CD14-positive monocyte (primary cell): ENCODE data around the gene AGAP1. TPM values are rescaled to one million over a fixed set of nuclear protein-coding genes. Genes with fewer than 3 reads are reported as not detected.

Source experiments
- DNase-seq, 3 donors: peaks; one replicate each; pipeline ENCODE4 v3.0.0-alpha.2; 2011 to 2022
- H2AFZ ChIP-seq: 2 replicates; pipeline ENCODE4 v1.6.0; 2012; ENCODE audit warnings: mild to moderate bottlenecking, low read depth, low read length, inconsistent platforms; ENCODE audit not compliant: insufficient read depth, poor library complexity, severe bottlenecking
- H3K27ac ChIP-seq, 2 donors: 1 replicate in 1 of 2; 2 replicates in 1 of 2; pipeline ENCODE4 v1.5.1; 2012 to 2013; ENCODE audit warnings: low read length in 2 of 2, control low read depth in 1 of 2, inconsistent platforms in 1 of 2, low read depth in 1 of 2, mild to moderate bottlenecking in 1 of 2
- H3K27me3 ChIP-seq, 2 donors: one replicate each; pipeline versions ENCODE4 v1.6.0 to v1.6.1; 2011 to 2013; ENCODE audit warnings: low read length in 2 of 2; ENCODE audit not compliant: control insufficient read depth in 2 of 2, insufficient read depth in 2 of 2
- H3K36me3 ChIP-seq, 2 donors: replicated peaks in 1 of 2; 1 replicate in 1 of 2; 2 replicates in 1 of 2; pipeline versions ENCODE4 v1.5.1 to v1.6.1; 2012 to 2013; ENCODE audit warnings: low read length in 2 of 2, control low read depth in 1 of 2, inconsistent platforms in 1 of 2, mild to moderate bottlenecking in 1 of 2; ENCODE audit not compliant: insufficient read depth in 2 of 2, control insufficient read depth in 1 of 2
- H3K4me1 ChIP-seq, 2 donors: 1 replicate in 1 of 2; 2 replicates in 1 of 2; pipeline versions ENCODE4 v1.5.1 to v1.6.1; 2012 to 2013; ENCODE audit warnings: low read length in 2 of 2, control low read depth in 1 of 2, inconsistent platforms in 1 of 2, mild to moderate bottlenecking in 1 of 2, moderate library complexity in 1 of 2; ENCODE audit not compliant: insufficient read depth in 2 of 2, control insufficient read depth in 1 of 2
- H3K4me2 ChIP-seq: replicated peaks from 2 replicates; pipeline ENCODE3; 2012; ENCODE audit warnings: low read length, moderate library complexity, mild to moderate bottlenecking; ENCODE audit not compliant: poor library complexity, severe bottlenecking; ENCODE audit errors: extremely low read depth
- H3K4me3 ChIP-seq, 3 experiments: fragments of 200-600 bp in 1 of 3; sonication (generic) in 1 of 3; replicated peaks in 1 of 3; 1 replicate in 2 of 3; 2 replicates in 1 of 3; pipeline ENCODE4 v1.5.1; 2011 to 2013; ENCODE audit warnings: low read length in 3 of 3, mild to moderate bottlenecking in 3 of 3, control low read depth in 2 of 3, low read depth in 2 of 3, inconsistent platforms in 1 of 3, moderate library complexity in 1 of 3
- H3K79me2 ChIP-seq: 2 replicates; pipeline ENCODE4 v1.6.0; 2012; ENCODE audit warnings: mild to moderate bottlenecking, control low read depth, inconsistent platforms, low read length, moderate library complexity; ENCODE audit not compliant: insufficient read depth
- H3K9ac ChIP-seq: 2 replicates; pipeline ENCODE4 v1.6.0; 2017; ENCODE audit warnings: low read length, mild to moderate bottlenecking; ENCODE audit not compliant: insufficient read depth, poor library complexity, severe bottlenecking
- H3K9me3 ChIP-seq, 2 donors: replicated peaks in 1 of 2; 1 replicate in 1 of 2; 2 replicates in 1 of 2; pipeline versions ENCODE4 v1.5.1 to v1.6.1; 2012 to 2013; ENCODE audit warnings: low read length in 2 of 2, control low read depth in 1 of 2; ENCODE audit not compliant: control insufficient read depth in 1 of 2, insufficient read depth in 1 of 2
- H4K20me1 ChIP-seq: 2 replicates; pipeline ENCODE4 v1.6.0; 2012; ENCODE audit warnings: mild to moderate bottlenecking, low read length, control low read depth, moderate library complexity; ENCODE audit not compliant: insufficient read depth
- H3K27ac Mint-ChIP-seq, 7 donors: one replicate each; pipeline ENCODE4 v1.8.0; 2020; ENCODE audit warnings: mild to moderate bottlenecking in 7 of 7, mixed read lengths in 7 of 7, moderate library complexity in 6 of 7, inconsistent platforms in 2 of 7
- H3K27me3 Mint-ChIP-seq, 3 donors: one replicate each; pipeline ENCODE4 v1.8.0; 2021 to 2022; ENCODE audit warnings: low read depth in 3 of 3, mild to moderate bottlenecking in 3 of 3, mixed read lengths in 3 of 3, moderate library complexity in 3 of 3, inconsistent platforms in 1 of 3
- H3K36me3 Mint-ChIP-seq, 2 donors: one replicate each; pipeline ENCODE4 v1.8.0; 2020; ENCODE audit warnings: mixed read lengths in 2 of 2, inconsistent platforms in 1 of 2, mild to moderate bottlenecking in 1 of 2
- H3K4me1 Mint-ChIP-seq: one replicate; pipeline ENCODE4 v1.8.0; 2020; ENCODE audit warnings: mild to moderate bottlenecking, mixed read lengths
- H3K4me3 Mint-ChIP-seq, 2 donors: one replicate each; pipeline ENCODE4 v1.8.0; 2020; ENCODE audit warnings: mild to moderate bottlenecking in 2 of 2, mixed read lengths in 2 of 2, moderate library complexity in 1 of 2
- H3K9me3 Mint-ChIP-seq, 7 donors: one replicate each; pipeline ENCODE4 v1.8.0; 2020 to 2022; ENCODE audit warnings: mixed read lengths in 7 of 7, mild to moderate bottlenecking in 6 of 7, moderate library complexity in 6 of 7, inconsistent platforms in 2 of 7
- CTCF ChIP-seq: fragments of 200-600 bp; IDR thresholded peaks from one replicate; pipeline ENCODE4 v1.8.0; 2022; ENCODE audit warnings: antibody characterized with exemption, mild to moderate bottlenecking
- WGBS: methylation state at CpG from one replicate; pipeline ENCODE4 v1.1.5; 2013; ENCODE audit warnings: missing lambda C conversion rate; ENCODE audit not compliant: insufficient coverage; 5-methylcytosine and 5-hydroxymethylcytosine counted together
- intact Hi-C, 2 donors: fragments of 100-400 bp; cut with micrococcal nuclease; formaldehyde crosslinking; loops; one replicate each; pipeline versions ENCODE4 v1.15.0 to v1.15.1; 2023
- polyA plus RNA-seq, 3 donors: library from polyadenylated mRNA; depleted of rRNA in 1 of 3; unstranded in 2 of 3; stranded (reverse) in 1 of 3; fragments of 300-500 nt in 2 of 3; fragments of >200 nt in 1 of 3; fragmentation: Illumina TruSeq in 2 of 3; gene quantifications; 1 replicate in 2 of 3; 2 replicates in 1 of 3; pipeline ENCODE4 v1.2.3, GENCODE V29; 2012 to 2021

AGAP1 gene
- polyA plus RNA-seq, 3 donors = 0.12 TPM; not detected in 2

- no peaks in the 10 kb centered on the region for H3K79me2 ChIP-seq
- TF ChIP-seq CTCF = no peak
Measured at GRCh38 chr2:235900631-235901030, 406.8 kb downstream of the AGAP1 start.

GRCh38 chr2:235901243-235901642 is 407.4 kb downstream of the AGAP1 start:
- H3K4me1 Mint-ChIP-seq = no peaks in the 10 kb centered on the region
- Histone ChIP-seq H3K4me2 (no peak overlapping the region), H2AFZ (no peak overlapping the region), H3K79me2 (no peaks in the 10 kb centered on the region), H3K36me3 (no peaks in the 10 kb centered on the region), H3K9me3 (peaks cover 0 to 10% of the 10 kb centered on the region in 2 donors), H3K27me3 (peaks cover 0 to 10% of the 10 kb centered on the region in 2 donors), H3K9ac (no peak overlapping the region), H3K27ac (no peak overlapping the region), H3K4me3 (no peak overlapping the region), H3K4me1 (no peaks in the 10 kb centered on the region), H4K20me1 (no peaks in the 10 kb centered on the region)
- no peak for TF ChIP-seq CTCF
- peaks cover 0 to 15% (median 5%) of the 10 kb centered on the region in 3 donors for H3K27me3 Mint-ChIP-seq
- H3K36me3 Mint-ChIP-seq = no peaks in the 10 kb centered on the region
- 86% methylated on average over 1 of the region's 1 CpG for WGBS
- no peak overlapping the region for H3K27ac Mint-ChIP-seq
- H3K9me3 Mint-ChIP-seq = peaks cover 0 to 17% (median 4%) of the 10 kb centered on the region in 7 donors
- no peak overlapping the region for H3K4me3 Mint-ChIP-seq
- DNase-seq = no peak
- intact Hi-C loops = no loop called here

More at GRCh38 chr2:235900631-235901030, 406.8 kb downstream of the AGAP1 start:
- Histone ChIP-seq H3K9me3 (peaks cover 0 to 6% of the 10 kb centered on the region in 2 donors), H3K36me3 (no peaks in the 10 kb centered on the region), H3K4me1 (no peaks in the 10 kb centered on the region), H3K9ac (no peak overlapping the region), H3K4me2 (no peak overlapping the region), H2AFZ (no peak overlapping the region), H3K27me3 (peaks cover 0 to 10% of the 10 kb centered on the region in 2 donors), H3K27ac (no peak overlapping the region), H4K20me1 (no peaks in the 10 kb centered on the region), H3K4me3 (no peak overlapping the region)
- Mint-ChIP-seq H3K9me3 (peaks cover 0 to 13% (median 2%) of the 10 kb centered on the region in 7 donors), H3K27ac (no peak overlapping the region), H3K4me1 (no peaks in the 10 kb centered on the region), H3K27me3 (peaks cover 0 to 14% (median 2%) of the 10 kb centered on the region in 3 donors), H3K36me3 (no peaks in the 10 kb centered on the region), H3K4me3 (no peak overlapping the region)
- intact Hi-C loops = no loop called here
- 100% methylated on average over 1 of the region's 1 CpG for WGBS
- no peak for DNase-seq
